OCI-LY7 (cell line): ENCODE measurements around the gene LRRC53. TPM values are rescaled to one million over a fixed set of nuclear protein-coding genes. Genes with fewer than 3 reads are reported as not detected.

Experiments used
- Bru-seq: library from RNA; stranded (reverse); fragments of 400-500 nt; gene quantifications from one replicate; lab custom pipeline; 2021; lab: Mats Ljungman, UMichigan
- BruChase-seq, 2 experiments: library from RNA; stranded (reverse); fragments of 400-500 nt; gene quantifications; one replicate each; lab custom pipeline; 2021; lab: Mats Ljungman, UMichigan
- BruUV-seq: library from RNA; stranded (reverse); fragments of 400-500 nt; replicated peaks from 2 replicates; lab custom pipeline; 2021; lab: Mats Ljungman, UMichigan
- CTCF ChIA-PET: fragments of 300-600 bp; sonication (Branson Sonifier 250); formaldehyde crosslinking; loops from one replicate; lab custom pipeline; 2022; ENCODE audit warnings: antibody characterized with exemption; ENCODE audit not compliant: unreplicated experiment; lab: Charles Lee
- POLR2A ChIA-PET: fragments of 300-600 bp; sonication (Branson Sonifier 250); formaldehyde crosslinking; loops from one replicate; lab custom pipeline; 2022; ENCODE audit warnings: antibody characterized with exemption; lab: Charles Lee
- DNase-seq: peaks from one replicate; pipeline ENCODE4 v3.0.0-alpha.2; 2015; ENCODE audit warnings: low spot score
- H2AFZ ChIP-seq: fragments of 200-600 bp; sonication (generic), shearing (Covaris generic); 2 replicates; pipeline ENCODE4 v1.6.1; 2014; ENCODE audit warnings: mild to moderate bottlenecking, antibody characterized with exemption, low read length, moderate library complexity
- H3K27ac ChIP-seq: fragments of 200-600 bp; sonication (generic); 2 replicates; pipeline ENCODE4 v1.5.1; 2014; ENCODE audit warnings: mixed run types, low read depth, mild to moderate bottlenecking, moderate library complexity, low read length, inconsistent platforms; ENCODE audit not compliant: poor library complexity, severe bottlenecking
- H3K36me3 ChIP-seq: fragments of 200-600 bp; sonication (generic); 2 replicates; pipeline ENCODE4 v1.6.1; 2014; ENCODE audit warnings: mild to moderate bottlenecking, antibody characterized with exemption, low read length, moderate library complexity, mixed read lengths; ENCODE audit not compliant: insufficient read depth
- H3K4me1 ChIP-seq: fragments of 200-600 bp; sonication (generic); 2 replicates; pipeline ENCODE4 v1.5.1; 2014; ENCODE audit warnings: mild to moderate bottlenecking, low read length; ENCODE audit not compliant: insufficient read depth, poor library complexity, severe bottlenecking
- H3K4me2 ChIP-seq: fragments of 200-600 bp; sonication (generic); 2 replicates; pipeline ENCODE4 v1.6.1; 2014; ENCODE audit warnings: mild to moderate bottlenecking, low read length
- H3K4me3 ChIP-seq: fragments of 200-600 bp; sonication (generic); 2 replicates; pipeline ENCODE4 v1.5.1; 2014; ENCODE audit warnings: mild to moderate bottlenecking, low read depth, low read length; ENCODE audit not compliant: poor library complexity, severe bottlenecking
- H3K79me2 ChIP-seq: fragments of 200-600 bp; sonication (generic); 2 replicates; pipeline ENCODE4 v1.6.1; 2016; ENCODE audit warnings: low read depth, mild to moderate bottlenecking, low read length, moderate library complexity, mixed read lengths; ENCODE audit not compliant: insufficient read depth
- H3K9me2 ChIP-seq: fragments of 200-600 bp; sonication (generic); 2 replicates; pipeline ENCODE4 v1.6.1; 2016; ENCODE audit warnings: mild to moderate bottlenecking, low read length, mixed read lengths; ENCODE audit not compliant: insufficient read depth
- H3K9me3 ChIP-seq: fragments of 200-600 bp; sonication (generic); 2 replicates; pipeline ENCODE4 v1.6.1; 2014; ENCODE audit warnings: mild to moderate bottlenecking, mixed run types, low read length, mixed read lengths
- H4K20me1 ChIP-seq: fragments of 200-600 bp; sonication (generic); 2 replicates; pipeline ENCODE4 v1.6.1; 2014; ENCODE audit warnings: mild to moderate bottlenecking, antibody characterized with exemption, low read length, moderate library complexity, mixed read lengths; ENCODE audit not compliant: insufficient read depth
- CTCF ChIP-seq: fragments of 200-600 bp; sonication (generic); conservative IDR thresholded peaks from 2 replicates; pipeline ENCODE4 v1.5.1; 2014; ENCODE audit warnings: mild to moderate bottlenecking, antibody characterized with exemption, low read length, moderate library complexity, mixed read lengths
- EZH2phosphoT487 ChIP-seq: fragments of 200-600 bp; sonication (generic); IDR thresholded peaks from 2 replicates; pipeline ENCODE4 v1.6.1; 2018; ENCODE audit warnings: low read depth, borderline replicate concordance, mild to moderate bottlenecking, mixed run types, antibody characterized with exemption, low read length, moderate library complexity, mixed read lengths
- intact Hi-C: fragments of 100-400 bp; cut with micrococcal nuclease; formaldehyde crosslinking; loops from one replicate; pipeline ENCODE4 v1.10.0; 2022; ENCODE audit not compliant: unreplicated experiment
- long read RNA-seq: library from polyadenylated mRNA; stranded (forward); transcript quantifications from one replicate; pipeline ENCODE4 v2.0.0, GENCODE V29; 2022
- total RNA-seq, 2 experiments: library from RNA; depleted of rRNA in 1 of 2; stranded (reverse); fragments of >200 nt in 1 of 2; shearing (Covaris generic) in 1 of 2; gene quantifications; 2 replicates each; pipeline ENCODE4 v1.2.3, GENCODE V29; 2014 to 2022

The LRRC53 gene
- total RNA-seq (2014; rRNA removed; shearing (Covaris generic)) (not detected in 2 replicates), total RNA-seq (2022) (not detected in 2 replicates), Bru-seq, nascent RNA (not detected), BruChase-seq, experiment 1, labeled RNA remaining after a 6-hour chase (not detected), BruChase-seq, experiment 2, labeled RNA remaining after a 2-hour chase (not detected)
- long read RNA-seq: 0 reads

GRCh38 chr1:74512170-74512915, at the start of gene LRRC53:
TSS of gene LRRC53 (minus strand) at chr1:74512611. CDS start at chr1:74483349, 29,262 bp downstream.
- Histone ChIP-seq H3K4me2 (no peak within 1 kb of the TSS), H3K9me2 (no peaks in the 10 kb centered on the region), H3K9me3 (no peaks in the 10 kb centered on the region), H3K27ac (no peak within 1 kb of the TSS), H4K20me1 (no peaks in the 10 kb centered on the region), H3K36me3 (no peaks in the 10 kb centered on the region), H3K4me1 (no peaks in the 10 kb centered on the region), H3K4me3 (no peak within 1 kb of the TSS), H2AFZ (no peak within 1 kb of the TSS), H3K79me2 (no peaks in the 10 kb centered on the region)
- ChIA-PET POLR2A (interaction anchor here (0.6 kb wide), 1 partner anchor 70 kb away, joined by 3 read pairs; no protein-coding TSS in a partner anchor), CTCF (no interaction called here)
- intact Hi-C loops: no loop called here
- BruUV-seq: no TSS peak
- no peak for TF ChIP-seq EZH2phosphoT487
- no peak for TF ChIP-seq CTCF
- no peak for DNase-seq

- no peak for DNase-seq
- BruUV-seq: no TSS peak
- ChIA-PET POLR2A (no interaction called here), CTCF (no interaction called here)
- Histone ChIP-seq H3K4me3 (no peak overlapping the region), H3K27ac (no peak overlapping the region), H3K4me2 (no peak overlapping the region), H4K20me1 (no peaks in the 10 kb centered on the region), H3K36me3 (no peaks in the 10 kb centered on the region), H3K79me2 (no peaks in the 10 kb centered on the region), H3K9me3 (no peaks in the 10 kb centered on the region), H3K9me2 (no peaks in the 10 kb centered on the region), H2AFZ (no peak overlapping the region), H3K4me1 (no peaks in the 10 kb centered on the region)
- TF ChIP-seq CTCF (no peak), EZH2phosphoT487 (no peak)
- intact Hi-C loops: no loop called here
Measured at GRCh38 chr1:74549932-74550331, 37.5 kb upstream of the LRRC53 start.
